BLaER1 (cell line): ENCODE measurements around the gene RPS6KA2.
"Not testable (repeated sequence)": the region's sequence is repeated elsewhere in the genome, so short reads cannot be mapped to it uniquely, and the experiment has no call there.

Experiments used
- H3K27ac ChIP-seq: shearing (Covaris generic); formaldehyde crosslinking; 2 replicates; pipeline ENCODE4 v1.8.1; 2022
- H3K27me3 ChIP-seq: shearing (Covaris generic); formaldehyde crosslinking; 2 replicates; pipeline ENCODE4 v1.8.1; 2022
- H3K36me3 ChIP-seq: shearing (Covaris generic); formaldehyde crosslinking; 2 replicates; pipeline ENCODE4 v1.8.1; 2022
- H3K4me1 ChIP-seq: shearing (Covaris generic); formaldehyde crosslinking; 2 replicates; pipeline ENCODE4 v1.8.1; 2022
- H3K4me2 ChIP-seq: shearing (Covaris generic); formaldehyde crosslinking; 2 replicates; pipeline ENCODE4 v1.8.1; 2022
- H3K4me3 ChIP-seq: shearing (Covaris generic); formaldehyde crosslinking; 2 replicates; pipeline ENCODE4 v1.8.1; 2022
- H3K9ac ChIP-seq: shearing (Covaris generic); formaldehyde crosslinking; 2 replicates; pipeline ENCODE4 v1.8.1; 2022
- H3K9me3 ChIP-seq: shearing (Covaris generic); formaldehyde crosslinking; 2 replicates; pipeline ENCODE4 v1.8.1; 2022
- H4K20me1 ChIP-seq: shearing (Covaris generic); formaldehyde crosslinking; 2 replicates; pipeline ENCODE4 v1.8.1; 2022
- Cebpa-rat ChIP-seq: shearing (Covaris generic); IDR thresholded peaks from 2 replicates; pipeline ENCODE4 v1.8.1; 2022

Gene RPS6KA2

DNA sequence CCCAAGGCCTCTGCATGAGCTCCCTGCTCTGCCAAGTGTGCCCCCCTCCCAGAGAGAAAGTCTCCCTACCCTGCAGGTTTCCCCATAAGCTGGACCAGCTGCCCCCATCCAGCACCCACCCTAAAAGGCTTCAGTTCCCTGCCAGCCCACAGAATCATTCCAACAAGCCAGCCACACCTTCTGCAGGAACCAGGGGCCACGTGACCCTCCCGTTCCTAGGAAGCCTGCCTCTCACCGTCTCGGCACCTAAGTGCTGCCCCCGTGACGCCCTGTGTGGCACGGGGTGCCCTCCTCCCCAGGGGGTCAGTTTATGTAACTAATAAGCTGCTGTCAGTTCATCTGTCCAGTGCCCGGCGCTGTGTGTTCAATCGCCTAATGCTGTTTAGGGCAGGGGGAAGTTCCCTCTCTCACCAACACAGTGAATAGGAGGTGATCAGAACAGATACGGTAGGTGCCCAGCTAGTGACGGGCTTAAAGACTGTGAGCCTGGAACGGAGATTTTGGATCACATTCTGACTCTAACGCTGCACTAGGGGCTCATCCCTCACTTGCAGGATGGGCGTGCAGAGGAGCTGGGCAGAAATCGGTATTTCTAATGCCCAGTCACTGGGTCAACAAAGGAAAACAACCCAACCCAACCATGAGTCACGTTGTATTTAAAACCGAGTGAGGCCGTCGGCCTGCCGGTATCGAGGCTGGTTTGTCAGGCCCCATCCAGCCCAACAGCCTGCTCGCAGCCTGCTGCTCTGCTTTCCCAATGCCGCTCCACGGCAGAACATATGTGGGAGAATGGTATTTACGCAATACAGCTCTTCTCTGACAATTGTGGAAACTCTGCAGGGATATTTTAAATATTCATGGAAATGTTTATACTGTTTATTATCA lies 96.6 kb downstream of the RPS6KA2 start:
- Histone ChIP-seq H3K4me3 (no peak overlapping the region), H3K9ac (no peak overlapping the region), H3K4me2 (no peak overlapping the region), H3K4me1 (no peaks in the 10 kb centered on the region), H3K27me3 (no peaks in the 10 kb centered on the region), H3K27ac (no peak overlapping the region), H3K36me3 (no peaks in the 10 kb centered on the region), H4K20me1 (no peaks in the 10 kb centered on the region), H3K9me3 (peaks cover 5% of the 10 kb centered on the region; the same call in 1 of the 2 replicates)
- TF ChIP-seq Cebpa-rat, result no peak

DNA sequence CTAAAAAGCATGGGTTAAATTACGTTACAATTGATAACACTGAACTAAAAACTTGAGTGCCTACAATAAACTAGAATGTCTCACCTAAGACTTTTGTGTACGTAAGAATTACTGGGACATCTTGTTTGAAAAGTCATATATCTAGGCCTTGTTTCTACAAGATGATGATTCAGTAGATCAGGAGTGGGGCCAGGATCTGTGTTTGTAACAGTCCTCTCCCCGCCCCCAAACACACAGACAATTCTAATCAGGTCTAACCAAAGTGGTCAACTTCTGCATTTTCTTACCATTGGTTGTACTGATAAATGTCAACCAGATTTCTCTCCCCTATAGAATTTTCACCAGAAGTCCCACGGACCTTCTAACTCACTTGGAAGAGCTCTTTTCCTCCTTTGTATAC lies 97.5 kb downstream of the RPS6KA2 start:
- no peaks in the 10 kb centered on the region for H4K20me1 ChIP-seq
- H3K4me3 ChIP-seq, result no peak overlapping the region
- H3K36me3 ChIP-seq, result no peaks in the 10 kb centered on the region
- no peak for TF ChIP-seq Cebpa-rat
- no peak overlapping the region for H3K27ac ChIP-seq
- H3K4me2 ChIP-seq, result no peak overlapping the region
- H3K4me1 ChIP-seq, result no peaks in the 10 kb centered on the region
- H3K9ac ChIP-seq, result no peak overlapping the region
- no peaks in the 10 kb centered on the region for H3K27me3 ChIP-seq
- H3K9me3 ChIP-seq, result peaks cover 5% of the 10 kb centered on the region; the same call in 1 of the 2 replicates

DNA sequence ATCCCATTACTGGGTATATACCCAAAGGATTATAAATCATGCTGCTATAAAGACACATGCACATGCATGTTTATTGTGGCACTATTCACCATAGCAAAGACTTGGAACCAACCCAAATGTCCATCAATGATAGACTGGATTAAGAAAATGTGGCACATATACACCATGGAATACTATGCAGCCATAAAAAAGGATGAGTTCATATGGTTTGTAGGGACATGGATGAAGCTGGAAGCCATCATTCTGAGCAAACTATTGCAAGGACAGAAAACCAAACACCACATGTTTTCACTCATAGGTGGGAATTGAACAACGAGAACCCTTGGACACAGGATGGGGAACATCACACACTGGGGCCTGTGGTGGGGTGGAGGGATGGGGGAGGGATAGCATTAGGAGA lies 98.0 kb downstream of the RPS6KA2 start:
- H3K27ac ChIP-seq, H3K27me3 ChIP-seq, H3K4me2 ChIP-seq, H3K9ac ChIP-seq, H3K9me3 ChIP-seq, H3K4me3 ChIP-seq, H3K36me3 ChIP-seq, H3K4me1 ChIP-seq, H4K20me1 ChIP-seq: not testable (repeated sequence)

DNA sequence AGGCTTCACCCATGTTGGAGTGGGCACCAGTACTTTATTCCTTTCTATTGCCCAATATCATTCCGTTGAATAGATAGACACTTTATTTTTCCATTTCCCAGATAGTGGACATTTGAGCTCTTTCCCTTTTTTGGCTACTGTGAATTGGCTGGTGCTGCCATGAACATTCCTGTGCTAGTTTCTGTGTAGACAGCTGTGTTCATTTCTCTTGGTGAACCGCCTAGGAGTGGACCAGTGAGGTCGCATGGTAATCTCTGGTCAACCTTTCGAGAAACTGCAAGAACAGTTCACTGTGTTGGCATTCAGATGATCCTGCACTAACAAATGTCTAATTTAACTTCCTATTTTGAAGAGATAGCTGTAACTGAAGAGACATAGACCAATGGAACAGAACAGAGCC lies 99.2 kb downstream of the RPS6KA2 start:
- no peak for TF ChIP-seq Cebpa-rat

DNA sequence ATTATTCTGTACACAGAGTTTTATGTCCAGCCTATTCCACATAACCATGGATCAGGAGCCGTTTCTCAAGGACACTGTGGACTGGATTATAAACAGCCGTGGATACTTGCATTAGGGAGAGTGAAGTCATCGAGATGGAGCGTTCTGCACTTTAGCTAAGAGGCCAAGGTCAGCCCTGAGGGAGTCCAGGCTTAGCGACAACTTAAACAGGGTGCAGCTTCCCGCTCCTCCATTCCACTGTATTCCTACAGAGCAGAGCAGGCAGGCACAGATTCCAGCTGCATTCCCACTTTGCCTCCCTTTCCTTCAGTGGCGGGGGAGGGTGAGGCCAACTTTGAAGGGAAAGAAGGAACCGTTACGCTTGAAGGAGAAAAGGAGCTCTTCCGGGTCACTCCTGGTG lies 100.1 kb downstream of the RPS6KA2 start:
- no peak overlapping the region for H3K27ac ChIP-seq
- H3K4me1 ChIP-seq, result no peaks in the 10 kb centered on the region
- H3K4me2 ChIP-seq, result no peak overlapping the region
- H3K4me3 ChIP-seq, result no peak overlapping the region
- no peak for TF ChIP-seq Cebpa-rat
- no peaks in the 10 kb centered on the region for H3K27me3 ChIP-seq
- H3K9me3 ChIP-seq, result peaks cover 5% of the 10 kb centered on the region; the same call in 1 of the 2 replicates
- H4K20me1 ChIP-seq, result no peaks in the 10 kb centered on the region
- H3K9ac ChIP-seq, result no peak overlapping the region
- no peaks in the 10 kb centered on the region for H3K36me3 ChIP-seq

More for the DNA sequence above, 99.2 kb downstream of the RPS6KA2 start:
- Histone ChIP-seq H3K4me1 (no peaks in the 10 kb centered on the region), H3K9ac (no peak overlapping the region), H3K27me3 (no peaks in the 10 kb centered on the region), H3K27ac (no peak overlapping the region), H3K9me3 (peaks cover 5% of the 10 kb centered on the region; the same call in 1 of the 2 replicates), H3K36me3 (no peaks in the 10 kb centered on the region), H4K20me1 (no peaks in the 10 kb centered on the region), H3K4me3 (no peak overlapping the region), H3K4me2 (no peak overlapping the region)

DNA sequence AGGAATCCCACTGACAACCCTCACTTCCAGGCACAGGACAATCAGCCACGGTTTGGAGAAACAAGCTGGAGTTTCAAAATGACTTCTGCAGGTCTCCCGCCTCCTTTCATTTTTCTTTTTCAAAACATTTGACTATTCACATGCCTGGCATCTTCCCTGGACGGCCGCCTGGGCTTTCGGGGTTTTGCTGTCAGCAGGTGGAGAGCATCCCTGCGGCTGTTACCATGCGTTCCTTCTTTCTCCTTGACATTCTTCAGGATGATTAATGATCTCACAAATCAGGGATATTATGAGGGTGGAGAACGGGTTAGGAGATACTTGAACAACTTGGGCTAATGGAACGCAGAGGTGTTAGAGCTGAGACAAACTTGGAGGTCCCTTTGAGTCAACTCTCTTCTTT lies 101.5 kb downstream of the RPS6KA2 start:
- TF ChIP-seq Cebpa-rat, result no peak
- no peaks in the 10 kb centered on the region for H3K4me1 ChIP-seq
- no peaks in the 10 kb centered on the region for H3K36me3 ChIP-seq
- no peaks in the 10 kb centered on the region for H4K20me1 ChIP-seq
- H3K9me3 ChIP-seq, result peaks cover 5% of the 10 kb centered on the region; the same call in 1 of the 2 replicates
- H3K27ac ChIP-seq, result no peak overlapping the region
- H3K4me2 ChIP-seq, result no peak overlapping the region
- H3K4me3 ChIP-seq, result no peak overlapping the region
- H3K9ac ChIP-seq, result no peak overlapping the region
- H3K27me3 ChIP-seq, result no peaks in the 10 kb centered on the region

DNA sequence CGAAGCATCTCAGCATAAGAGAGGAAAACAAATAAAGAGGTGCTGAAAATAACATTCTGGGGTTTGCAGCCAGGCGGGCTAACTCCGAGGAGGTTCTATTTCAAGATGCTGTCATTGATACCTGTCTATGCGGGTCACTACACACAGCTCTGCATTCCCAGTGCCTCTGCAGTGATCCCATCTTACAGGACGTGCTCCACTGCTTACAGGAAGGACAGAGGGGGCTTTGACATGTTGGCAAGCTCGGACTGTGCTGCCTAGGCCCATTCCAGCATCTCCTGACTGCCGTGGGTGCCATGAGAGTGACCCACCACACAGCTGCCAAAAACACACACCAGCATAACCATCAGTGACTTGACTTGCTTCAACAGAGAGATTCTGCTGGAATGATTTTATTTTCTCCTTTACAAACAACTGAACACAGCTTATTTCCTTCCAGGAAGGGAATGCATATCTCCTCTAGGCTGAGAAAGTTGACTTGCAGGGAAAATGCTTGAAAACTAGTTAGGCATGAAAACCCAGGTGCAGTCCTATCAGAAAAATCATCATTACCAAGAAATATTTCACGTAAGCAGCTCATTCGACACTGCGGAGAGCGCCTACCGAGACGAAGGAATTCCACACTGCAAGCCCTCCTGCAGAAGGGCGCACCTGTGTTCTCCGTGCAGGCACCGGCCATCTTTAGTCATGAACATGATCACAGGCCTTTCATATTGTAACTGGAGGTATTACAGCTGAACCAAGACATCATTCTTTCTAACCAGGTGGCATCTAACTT lies 103.1 kb downstream of the RPS6KA2 start:
- Histone ChIP-seq H3K4me1 (no peaks in the 10 kb centered on the region), H3K4me3 (no peak overlapping the region), H3K9me3 (peaks cover under 1% of the 10 kb centered on the region; the same call in 1 of the 2 replicates), H3K27ac (no peak overlapping the region), H3K27me3 (no peaks in the 10 kb centered on the region), H4K20me1 (no peaks in the 10 kb centered on the region), H3K4me2 (no peak overlapping the region), H3K36me3 (no peaks in the 10 kb centered on the region), H3K9ac (no peak overlapping the region)
- no peak for TF ChIP-seq Cebpa-rat

DNA sequence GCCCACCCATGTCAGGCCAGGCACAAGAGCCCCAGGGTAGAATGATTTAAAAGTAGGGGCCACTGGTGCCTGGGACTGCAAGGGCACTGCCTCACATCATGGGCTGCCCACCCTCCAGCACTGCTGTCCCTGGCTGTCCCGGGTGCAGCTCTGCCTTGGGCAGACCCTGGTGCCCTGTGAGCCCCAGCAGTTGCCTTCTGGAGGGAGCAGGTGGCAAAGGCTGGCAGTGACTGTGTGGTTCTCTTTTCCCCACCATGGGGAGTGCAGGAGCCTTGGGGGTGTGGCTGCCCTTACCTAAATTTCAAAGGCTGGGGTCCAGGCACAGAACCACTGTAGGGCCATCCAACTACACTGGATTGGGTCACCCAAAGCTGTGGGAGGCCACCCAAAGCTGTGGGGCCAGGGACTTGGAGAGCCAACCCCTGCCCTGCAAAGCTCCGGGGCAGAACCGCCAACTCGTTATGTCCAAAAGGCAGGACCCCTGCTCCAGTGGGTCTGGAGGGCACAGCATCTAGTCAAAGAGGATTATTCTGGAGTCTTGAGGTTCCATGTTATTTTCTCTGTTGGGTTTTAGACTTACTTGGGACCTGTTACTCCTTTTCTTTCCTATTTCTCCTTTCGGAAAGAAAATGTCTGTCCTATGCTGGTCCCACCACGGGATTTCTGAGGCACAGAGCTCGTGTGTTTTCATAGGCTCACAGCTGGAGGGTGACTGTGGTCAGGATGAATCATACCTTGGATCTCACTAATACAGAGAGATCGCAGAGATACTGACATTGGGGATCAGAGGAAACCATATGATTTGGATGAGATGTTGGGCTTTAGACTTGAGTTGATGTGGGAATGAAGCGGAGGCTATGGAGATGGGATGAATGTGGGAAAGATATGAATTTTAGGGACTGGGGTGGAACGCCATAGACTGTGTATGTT lies 105.9 kb downstream of the RPS6KA2 start:
- H4K20me1 ChIP-seq, result no peaks in the 10 kb centered on the region
- no peak overlapping the region for H3K27ac ChIP-seq
- H3K4me3 ChIP-seq, result no peak overlapping the region
- no peak overlapping the region for H3K9ac ChIP-seq
- no peaks in the 10 kb centered on the region for H3K36me3 ChIP-seq
- H3K27me3 ChIP-seq, result no peaks in the 10 kb centered on the region
- H3K4me1 ChIP-seq, result 0 out of 2 replicates have a peak, but pooled peaks cover 4% of the 10 kb centered on the region
- H3K9me3 ChIP-seq, result peaks cover 18% of the 10 kb centered on the region
- no peak overlapping the region for H3K4me2 ChIP-seq
- no peak for TF ChIP-seq Cebpa-rat

DNA sequence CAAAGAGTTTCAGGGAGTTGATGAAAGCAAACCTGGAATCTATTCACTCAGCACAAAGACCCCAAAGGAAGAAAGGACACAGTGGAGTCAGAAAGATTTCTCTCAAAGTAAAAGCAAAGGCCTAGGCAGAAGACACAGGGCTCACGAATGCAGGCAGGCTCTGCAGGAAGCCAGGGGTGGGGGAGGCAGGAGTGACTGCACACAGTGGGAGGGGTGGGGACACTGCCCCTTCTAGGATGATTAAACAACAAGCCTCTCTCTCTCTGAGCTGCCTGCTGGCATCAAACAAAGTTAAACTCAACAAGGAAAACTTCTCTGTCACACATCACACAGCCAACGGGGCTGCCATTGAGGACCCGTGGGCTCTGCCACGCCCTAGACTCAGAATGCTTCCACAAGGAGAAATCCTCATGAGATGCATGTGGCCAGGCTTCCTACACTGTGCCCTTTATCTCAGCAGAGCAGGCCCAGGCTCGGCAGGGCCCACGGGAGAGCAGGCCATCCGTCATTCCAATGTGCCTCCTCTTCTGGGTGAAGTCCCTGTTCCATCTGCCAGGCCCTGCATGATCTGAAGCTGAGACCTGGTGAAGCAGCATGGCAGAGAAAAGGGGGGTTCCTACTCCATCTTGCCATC lies 110.7 kb downstream of the RPS6KA2 start:
- Histone ChIP-seq H4K20me1 (no peaks in the 10 kb centered on the region), H3K4me2 (peak overlapping the region; percentile 51; the same call in 1 of the 2 replicates), H3K4me1 (peaks cover 34% of the 10 kb centered on the region), H3K27me3 (no peaks in the 10 kb centered on the region), H3K9ac (no peak overlapping the region), H3K36me3 (no peaks in the 10 kb centered on the region), H3K27ac (no peak overlapping the region), H3K4me3 (no peak overlapping the region), H3K9me3 (peaks cover 18% of the 10 kb centered on the region)
- no peak for TF ChIP-seq Cebpa-rat
